ENCODE results near the gene NFATC2. TPM values are rescaled to one million over a fixed set of nuclear protein-coding genes. Genes with fewer than 3 reads are reported as not detected.
A peak's percentile ranks its signal among the peaks of the same experiment; 100 is the strongest.

The NFATC2 gene
- total RNA-seq, 5 donors from 2014 or later (not counting 1 experiment from before 2014, with no cell fraction given) = 49.0 to 75.9 (median 67.0) TPM

- Histone ChIP-seq H3K27ac (ENCODE audit: low read length) (no peak overlapping the region), H3K27me3 (replicated peaks in 1 of 2; ENCODE audit: control insufficient read depth in 2 of 2, extremely low read depth in 1 of 2, insufficient read depth in 2 of 2, low read length in 1 of 2) (peaks cover 0 to 10% of the 10 kb centered on the region in 2 experiments), H3K4me3 (ENCODE audit: control insufficient read depth in 1 of 2, extremely low read depth in 1 of 2, low read length in 1 of 2) (no peak overlapping the region), H3K4me1 (ENCODE audit: control insufficient read depth in 1 of 2, extremely low read depth in 1 of 2, insufficient read depth in 2 of 2, low read length in 2 of 2) (no peaks in the 10 kb centered on the region), H3K36me3 (ENCODE audit: control insufficient read depth in 2 of 2, extremely low read depth in 1 of 2, insufficient read depth in 1 of 2, low read length in 1 of 2) (no peaks in the 10 kb centered on the region), H3K9me3 (no peaks in the 10 kb centered on the region)
- no peak overlapping the region for H3K4me3 Mint-ChIP-seq
- no peaks in the 10 kb centered on the region for H3K4me1 Mint-ChIP-seq
- H3K27me3 Mint-ChIP-seq = peaks cover 0 to 5% of the 10 kb centered on the region in 2 donors
- ChIA-PET CTCF (no interaction called here), POLR2A (no interaction called here)
- H3K36me3 Mint-ChIP-seq = peaks cover 4% of the 10 kb centered on the region
- no CpG with 5 or more reads among the region's 1 CpG for WGBS (ENCODE audit: insufficient coverage)
- H3K27ac Mint-ChIP-seq = no peak overlapping the region
- H3K9me3 Mint-ChIP-seq = peaks cover 4 to 9% (median 8%) of the 10 kb centered on the region in 3 donors
- DNase-seq (no peak), ATAC-seq (replicated peaks in 1 of 4) (no peak)
These were observed 182.6 kb downstream of the NFATC2 start for GRCh38 chr20:51359947-51360346.

GRCh38 chr20:51359401-51359800 is 183.1 kb downstream of the NFATC2 start:
- no CpG with 5 or more reads among the region's 3 CpGs for WGBS (ENCODE audit: insufficient coverage)
- Mint-ChIP-seq H3K4me1 (no peaks in the 10 kb centered on the region), H3K9me3 (peaks cover 4 to 9% (median 8%) of the 10 kb centered on the region in 3 donors), H3K4me3 (no peak overlapping the region), H3K36me3 (peaks cover 4% of the 10 kb centered on the region), H3K27ac (peak overlapping the region in 1 of 2 donors; percentile 13), H3K27me3 (peaks cover 0 to 5% of the 10 kb centered on the region in 2 donors)
- Histone ChIP-seq H3K27me3 (replicated peaks in 1 of 2; ENCODE audit: control insufficient read depth in 2 of 2, extremely low read depth in 1 of 2, insufficient read depth in 2 of 2, low read length in 1 of 2) (peaks cover 0 to 10% of the 10 kb centered on the region in 2 experiments), H3K4me1 (ENCODE audit: control insufficient read depth in 1 of 2, extremely low read depth in 1 of 2, insufficient read depth in 2 of 2, low read length in 2 of 2) (no peaks in the 10 kb centered on the region), H3K9me3 (no peaks in the 10 kb centered on the region), H3K4me3 (ENCODE audit: control insufficient read depth in 1 of 2, extremely low read depth in 1 of 2, low read length in 1 of 2) (no peak overlapping the region), H3K36me3 (ENCODE audit: control insufficient read depth in 2 of 2, extremely low read depth in 1 of 2, insufficient read depth in 1 of 2, low read length in 1 of 2) (no peaks in the 10 kb centered on the region), H3K27ac (ENCODE audit: low read length) (no peak overlapping the region)
- DNase-seq = no peak
- ChIA-PET CTCF (no interaction called here), POLR2A (no interaction called here)
- no peak for ATAC-seq (replicated peaks in 1 of 4)

DNA sequence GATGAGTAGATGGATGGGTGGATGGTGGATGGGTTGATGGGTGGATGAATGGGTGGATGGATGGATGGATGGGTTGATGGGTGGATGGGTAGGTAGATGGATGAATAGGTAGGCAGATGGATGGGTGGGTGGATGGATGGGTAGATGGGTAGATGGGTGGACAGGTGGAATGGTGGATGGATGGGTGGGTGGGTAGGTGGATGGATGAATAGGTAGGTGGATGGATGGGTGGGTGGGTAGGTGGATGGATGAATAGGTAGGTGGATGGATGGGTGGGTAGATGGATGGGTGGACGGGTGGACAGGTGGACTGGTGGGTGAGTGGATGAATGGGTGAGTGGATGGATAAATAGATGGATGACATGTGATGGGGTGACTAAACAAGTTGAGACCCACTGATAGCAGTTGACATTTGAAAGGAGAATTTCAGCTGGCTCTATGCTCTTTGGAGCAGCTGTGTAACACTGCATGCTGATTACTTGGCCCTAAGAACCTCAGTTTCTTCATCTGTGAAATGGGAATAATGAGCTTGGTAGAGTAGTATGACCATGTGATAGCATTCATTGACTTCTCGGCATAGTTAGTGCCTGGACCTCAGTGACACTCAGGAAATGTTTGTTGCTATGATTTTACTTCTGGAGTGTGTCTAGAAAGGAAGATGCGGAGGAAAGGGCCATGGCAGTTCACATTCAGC is 184.3 kb downstream of the NFATC2 start:
- no peak overlapping the region for H3K4me3 Mint-ChIP-seq
- peaks cover 0 to 5% of the 10 kb centered on the region in 2 donors for H3K27me3 Mint-ChIP-seq
- Histone ChIP-seq H3K4me3 (ENCODE audit: control insufficient read depth in 1 of 2, extremely low read depth in 1 of 2, low read length in 1 of 2) (no peak overlapping the region), H3K27ac (ENCODE audit: low read length) (no peak overlapping the region), H3K4me1 (ENCODE audit: control insufficient read depth in 1 of 2, extremely low read depth in 1 of 2, insufficient read depth in 2 of 2, low read length in 2 of 2) (no peaks in the 10 kb centered on the region), H3K36me3 (ENCODE audit: control insufficient read depth in 2 of 2, extremely low read depth in 1 of 2, insufficient read depth in 1 of 2, low read length in 1 of 2) (no peaks in the 10 kb centered on the region), H3K9me3 (no peaks in the 10 kb centered on the region), H3K27me3 (replicated peaks in 1 of 2; ENCODE audit: control insufficient read depth in 2 of 2, extremely low read depth in 1 of 2, insufficient read depth in 2 of 2, low read length in 1 of 2) (peaks cover 0 to 10% of the 10 kb centered on the region in 2 experiments)
- no peak overlapping the region for H3K27ac Mint-ChIP-seq
- ATAC-seq (replicated peaks in 1 of 4) (no peak), DNase-seq (no peak)
- H3K9me3 Mint-ChIP-seq = no peaks in the 10 kb centered on the region
- WGBS (ENCODE audit: insufficient coverage) = 68% methylated on average over 2 of the region's 3 CpGs
- no peaks in the 10 kb centered on the region for H3K4me1 Mint-ChIP-seq
- ChIA-PET CTCF (interaction anchor here (0.5 to 0.6 kb wide), 2 partner anchors 177 to 262 kb away, joined by 3 to 5 read pairs; no protein-coding TSS in a partner anchor), POLR2A (no interaction called here)
- no peaks in the 10 kb centered on the region for H3K36me3 Mint-ChIP-seq

DNA sequence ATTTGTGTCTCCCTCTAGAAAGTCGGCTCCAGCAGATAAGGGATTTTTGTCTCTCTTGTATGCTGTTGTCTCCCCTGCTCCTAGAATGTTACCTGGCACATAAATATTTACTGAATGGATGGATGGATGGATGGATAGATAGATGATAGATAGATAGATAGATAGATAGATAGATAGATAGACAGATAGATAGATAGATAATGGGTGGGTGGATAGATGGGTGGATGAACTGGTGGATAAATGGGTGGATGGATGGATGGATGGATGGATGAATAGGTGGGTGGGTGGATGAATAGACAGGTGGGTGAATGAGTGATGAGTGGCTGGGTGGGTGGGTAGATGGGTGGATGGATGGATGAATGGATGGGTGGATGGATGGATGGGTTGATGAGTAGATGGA is 185.0 kb downstream of the NFATC2 start:
- H3K4me1 ChIP-seq (ENCODE audit: control insufficient read depth in 1 of 2, extremely low read depth in 1 of 2, insufficient read depth in 2 of 2, low read length in 2 of 2) = no peaks in the 10 kb centered on the region
- Mint-ChIP-seq H3K4me3 (no peak overlapping the region), H3K9me3 (no peaks in the 10 kb centered on the region), H3K36me3 (no peaks in the 10 kb centered on the region), H3K4me1 (no peaks in the 10 kb centered on the region), H3K27me3 (peaks cover 0 to 5% of the 10 kb centered on the region in 2 donors), H3K27ac (no peak overlapping the region)
- DNase-seq (no peak), ATAC-seq (replicated peaks in 1 of 4) (no peak)
- WGBS (ENCODE audit: insufficient coverage) = no CpG with 5 or more reads among the region's 1 CpG
- no peak overlapping the region for H3K27ac ChIP-seq (ENCODE audit: low read length)
- no peaks in the 10 kb centered on the region for H3K9me3 ChIP-seq
- H3K36me3 ChIP-seq (ENCODE audit: control insufficient read depth in 2 of 2, extremely low read depth in 1 of 2, insufficient read depth in 1 of 2, low read length in 1 of 2) = no peaks in the 10 kb centered on the region
- POLR2A ChIA-PET = no interaction called here
- no peak overlapping the region for H3K4me3 ChIP-seq (ENCODE audit: control insufficient read depth in 1 of 2, extremely low read depth in 1 of 2, low read length in 1 of 2)
- CTCF ChIA-PET = no interaction called here
- peaks cover 0 to 10% of the 10 kb centered on the region in 2 experiments for H3K27me3 ChIP-seq (replicated peaks in 1 of 2; ENCODE audit: control insufficient read depth in 2 of 2, extremely low read depth in 1 of 2, insufficient read depth in 2 of 2, low read length in 1 of 2)

DNA sequence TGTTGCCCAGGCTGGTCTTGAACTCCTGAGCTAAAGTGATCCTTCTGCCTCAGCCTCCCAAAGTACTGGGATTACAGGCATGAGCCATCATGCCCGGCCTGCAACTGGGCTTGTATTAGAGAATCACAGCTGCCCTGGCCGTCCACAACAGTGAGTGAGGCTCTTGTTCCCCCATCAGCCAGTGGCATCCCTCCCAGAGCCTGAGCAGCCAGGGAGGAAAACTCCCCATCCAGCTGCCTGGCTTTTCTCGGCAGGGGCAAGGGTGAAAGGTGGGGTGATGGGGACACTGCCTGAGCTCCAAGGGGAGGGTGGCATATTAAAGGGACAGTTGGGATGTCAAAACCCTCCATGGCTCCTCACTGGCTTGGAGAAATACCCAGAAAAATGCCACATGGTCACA is 185.6 kb downstream of the NFATC2 start:
- ChIA-PET CTCF (no interaction called here), POLR2A (no interaction called here)
- Mint-ChIP-seq H3K27ac (no peak overlapping the region), H3K4me3 (no peak overlapping the region), H3K4me1 (no peaks in the 10 kb centered on the region), H3K27me3 (peaks cover 0 to 5% of the 10 kb centered on the region in 2 donors), H3K9me3 (no peaks in the 10 kb centered on the region), H3K36me3 (no peaks in the 10 kb centered on the region)
- no peaks in the 10 kb centered on the region for H3K36me3 ChIP-seq (ENCODE audit: control insufficient read depth in 2 of 2, extremely low read depth in 1 of 2, insufficient read depth in 1 of 2, low read length in 1 of 2)
- DNase-seq (no peak), ATAC-seq (replicated peaks in 1 of 4) (no peak)
- peaks cover 0 to 10% of the 10 kb centered on the region in 2 experiments for H3K27me3 ChIP-seq (replicated peaks in 1 of 2; ENCODE audit: control insufficient read depth in 2 of 2, extremely low read depth in 1 of 2, insufficient read depth in 2 of 2, low read length in 1 of 2)
- H3K4me3 ChIP-seq (ENCODE audit: control insufficient read depth in 1 of 2, extremely low read depth in 1 of 2, low read length in 1 of 2) = no peak overlapping the region
- no peaks in the 10 kb centered on the region for H3K4me1 ChIP-seq (ENCODE audit: control insufficient read depth in 1 of 2, extremely low read depth in 1 of 2, insufficient read depth in 2 of 2, low read length in 2 of 2)
- H3K9me3 ChIP-seq = no peaks in the 10 kb centered on the region
- H3K27ac ChIP-seq (ENCODE audit: low read length) = no peak overlapping the region
- 100% methylated on average over 1 of the region's 3 CpGs for WGBS (ENCODE audit: insufficient coverage)

GRCh38 chr20:51354769-51355319 is 187.7 kb downstream of the NFATC2 start:
- H3K27ac Mint-ChIP-seq = no peak overlapping the region
- WGBS (ENCODE audit: insufficient coverage) = 50% methylated on average over 1 of the region's 7 CpGs
- H3K36me3 Mint-ChIP-seq = no peaks in the 10 kb centered on the region
- no peaks in the 10 kb centered on the region for H3K27me3 Mint-ChIP-seq
- DNase-seq = no peak
- no peak for ATAC-seq (replicated peaks in 1 of 4)
- H3K4me3 Mint-ChIP-seq = no peak overlapping the region
- ChIA-PET CTCF (no interaction called here), POLR2A (no interaction called here)
- H3K9me3 Mint-ChIP-seq = no peaks in the 10 kb centered on the region
- Histone ChIP-seq H3K9me3 (no peaks in the 10 kb centered on the region), H3K4me1 (ENCODE audit: control insufficient read depth in 1 of 2, extremely low read depth in 1 of 2, insufficient read depth in 2 of 2, low read length in 2 of 2) (no peaks in the 10 kb centered on the region), H3K4me3 (ENCODE audit: control insufficient read depth in 1 of 2, extremely low read depth in 1 of 2, low read length in 1 of 2) (no peak overlapping the region), H3K36me3 (ENCODE audit: control insufficient read depth in 2 of 2, extremely low read depth in 1 of 2, insufficient read depth in 1 of 2, low read length in 1 of 2) (no peaks in the 10 kb centered on the region), H3K27ac (ENCODE audit: low read length) (no peak overlapping the region), H3K27me3 (replicated peaks in 1 of 2; ENCODE audit: control insufficient read depth in 2 of 2, extremely low read depth in 1 of 2, insufficient read depth in 2 of 2, low read length in 1 of 2) (peaks cover 0 to 5% of the 10 kb centered on the region in 2 experiments)
- H3K4me1 Mint-ChIP-seq = no peaks in the 10 kb centered on the region
